GM12801 (cell line): ENCODE results near the gene PRH1.

ENCODE experiments used
- CTCF ChIP-seq: IDR thresholded peaks from one replicate; pipeline ENCODE4 v1.5.1; 2011; ENCODE audit warnings: control low read depth; ENCODE audit not compliant: insufficient read length; ENCODE audit errors: extremely low read depth

The PRH1 gene

GRCh38 chr12:10901427-10901826 lies 17.4 kb upstream of the PRH1 start:
- no peak for TF ChIP-seq CTCF

- no peak for TF ChIP-seq CTCF
Measured at GRCh38 chr12:10900972-10901371, 16.9 kb upstream of the PRH1 start.

GRCh38 chr12:10900530-10900929 lies 16.5 kb upstream of the PRH1 start:
- no peak for TF ChIP-seq CTCF

- no peak for TF ChIP-seq CTCF
Measured at GRCh38 chr12:10896854-10897253, 12.8 kb upstream of the PRH1 start.

GRCh38 chr12:10891937-10892336 lies 7.9 kb upstream of the PRH1 start:
- no peak for TF ChIP-seq CTCF

- no peak for TF ChIP-seq CTCF
Measured at GRCh38 chr12:10889226-10889625, 5.2 kb upstream of the PRH1 start.

GRCh38 chr12:10873378-10873777 lies 10.7 kb downstream of the PRH1 start:
- TF ChIP-seq CTCF, result no peak

- no peak for TF ChIP-seq CTCF
Measured at GRCh38 chr12:10867381-10867780, 16.7 kb downstream of the PRH1 start.
